GM10248 (cell line): Measurements from ENCODE around the gene BEND5.

Experiments
- CTCF ChIA-PET: fragments of 300-600 bp; sonication (Branson Sonifier 250); formaldehyde crosslinking; extraction: SDS; loops from one replicate; lab custom pipeline; 2021; ENCODE audit warnings: antibody characterized with exemption; lab: Yijun Ruan, JAX
- POLR2A ChIA-PET: fragments of 350-650 bp; sonication (Branson Sonifier 250); formaldehyde crosslinking; extraction: SDS; loops from one replicate; lab custom pipeline; 2020; ENCODE audit warnings: antibody characterized with exemption; lab: Yijun Ruan, JAX
- DNase-seq: peaks from one replicate; pipeline ENCODE4 v3.0.0; 2012; ENCODE audit errors: extremely low spot score
- CTCF ChIP-seq: IDR thresholded peaks from 2 replicates; pipeline ENCODE4 v1.5.1; 2012; ENCODE audit warnings: mild to moderate bottlenecking, low read depth; ENCODE audit errors: extremely low read depth, missing control alignments, control extremely low read depth

BEND5 gene

GRCh38 chr1:48789903-48790302 lies 13.2 kb upstream of the BEND5 start:
- CTCF ChIA-PET = interaction anchor here (1.8 kb wide), 1 partner anchor 28 kb away, joined by 8 read pairs; no protein-coding TSS in a partner anchor
- POLR2A ChIA-PET = no interaction called here
- TF ChIP-seq CTCF = no peak
- no peak for DNase-seq

- POLR2A ChIA-PET = no interaction called here
- no peak for DNase-seq
- CTCF ChIA-PET = no interaction called here
- TF ChIP-seq CTCF = no peak
Observed at GRCh38 chr1:48785869-48786268, 9.2 kb upstream of the BEND5 start.

DNA sequence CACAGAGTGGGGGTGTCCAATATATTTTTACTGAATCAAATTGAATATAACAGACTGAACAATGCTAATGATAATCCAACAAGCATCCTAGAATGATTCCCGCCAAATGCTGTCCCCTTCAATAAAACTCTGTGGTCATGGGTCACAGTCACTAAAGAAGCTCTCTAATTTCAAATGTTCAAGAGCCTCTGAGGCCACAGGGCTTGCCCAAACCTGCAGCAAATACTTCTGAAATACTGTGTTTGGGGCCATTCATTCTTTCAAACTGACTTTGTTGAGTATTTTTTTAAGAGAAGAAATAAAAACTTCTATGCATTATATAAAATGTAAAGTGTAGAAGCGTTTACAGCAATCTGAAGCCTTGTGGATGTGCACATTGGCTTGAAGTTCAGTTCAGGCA lies 7.6 kb upstream of the BEND5 start:
- no peak for TF ChIP-seq CTCF
- ChIA-PET POLR2A (no interaction called here), CTCF (no interaction called here)
- DNase-seq = no peak

DNA sequence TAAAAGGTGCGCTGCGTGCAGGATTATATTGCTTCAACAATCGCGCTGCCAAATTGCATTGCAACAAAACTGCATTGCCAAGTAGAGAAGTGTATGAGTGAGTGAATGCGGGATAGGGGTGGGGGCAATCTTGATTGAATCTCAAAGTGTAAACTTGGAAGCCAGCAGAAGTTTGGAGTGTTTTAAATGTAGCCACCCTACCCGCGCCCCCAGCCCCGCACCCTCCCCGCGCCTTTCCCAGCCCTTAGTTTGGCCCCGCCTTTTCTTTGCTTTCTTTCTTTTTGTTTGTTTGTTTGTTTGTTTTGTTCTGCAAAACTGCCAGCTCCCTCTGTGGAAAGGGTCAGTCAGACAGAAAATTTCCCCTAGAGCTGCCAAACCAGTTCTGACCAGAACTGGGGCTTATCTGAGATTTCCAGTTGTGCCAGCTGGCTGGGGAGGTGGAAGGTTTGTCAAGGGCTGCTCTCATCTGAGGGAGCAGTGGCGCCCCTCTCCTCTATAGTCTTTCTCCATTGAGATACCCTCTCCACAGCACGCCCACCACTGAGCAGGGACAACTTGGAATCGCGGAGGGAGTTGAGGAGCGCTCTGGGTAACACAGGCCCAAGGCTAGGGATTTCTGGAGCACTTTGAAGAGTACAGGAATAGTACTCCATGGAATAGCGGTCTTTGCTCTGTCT lies 666 bp upstream of the BEND5 start:
- DNase-seq = no peak
- POLR2A ChIA-PET = no interaction called here
- TF ChIP-seq CTCF = no peak
- CTCF ChIA-PET = no interaction called here

- DNase-seq = no peak
- no peak for TF ChIP-seq CTCF
- ChIA-PET POLR2A (no interaction called here), CTCF (interaction anchor here (1.0 to 3.7 kb wide), 3 partner anchors 14 to 42 kb away, joined by 3 to 13 read pairs (median 4); no protein-coding TSS in a partner anchor)
Observed at GRCh38 chr1:48775831-48776392, 779 bp downstream of the BEND5 start.

DNA sequence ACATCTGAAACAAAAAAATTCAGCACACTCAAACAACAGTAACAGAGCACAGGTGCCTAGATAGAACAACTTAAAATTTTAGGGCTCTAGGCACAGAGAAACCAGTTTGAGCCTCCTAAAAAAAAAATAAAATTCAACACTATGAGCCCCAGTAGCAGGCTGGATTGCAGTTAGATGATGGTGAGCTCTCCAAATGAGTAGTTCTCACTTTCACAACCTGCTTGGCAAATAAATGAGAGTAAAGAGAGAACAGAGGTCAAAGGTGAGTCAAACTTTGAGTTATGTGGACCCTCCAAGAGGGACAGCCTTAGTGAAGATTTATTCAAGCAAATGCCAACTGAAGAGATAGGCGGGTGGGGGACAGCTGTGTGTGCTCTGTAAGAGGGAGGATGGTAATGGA lies 3.6 kb downstream of the BEND5 start:
- CTCF ChIA-PET = interaction anchor here (0.7 to 3.7 kb wide), 6 partner anchors 13 to 96 kb away, joined by 3 to 13 read pairs (median 4); no protein-coding TSS in a partner anchor
- no peak for TF ChIP-seq CTCF
- no peak for DNase-seq
- POLR2A ChIA-PET = no interaction called here
